Central memory CD8-positive, alpha-beta T cell (primary cell): ENCODE measurements around the gene ETF1.

ENCODE experiments used
- ATAC-seq: fragments of 150-1000 bp; cut with Tn5 transposase; replicated peaks from 2 replicates; pipeline ENCODE4 v1.10.0; 2022; ENCODE audit warnings: mild to moderate bottlenecking, moderate FRiP score, moderate number of reproducible peaks; ENCODE audit not compliant: poor library complexity, severe bottlenecking; ENCODE audit errors: extremely low read depth
- DNase-seq, 2 donors: peaks; one replicate each; pipeline ENCODE4 v3.0.0; 2021; ENCODE audit warnings: low spot score in 2 of 2
- H3K27ac Mint-ChIP-seq: one replicate; pipeline ENCODE4 v1.8.0; 2022; ENCODE audit warnings: low read depth, mild to moderate bottlenecking, moderate library complexity, mixed read lengths
- H3K27me3 Mint-ChIP-seq: one replicate; pipeline ENCODE4 v1.8.0; 2022; ENCODE audit warnings: mixed read lengths
- H3K36me3 Mint-ChIP-seq: one replicate; pipeline ENCODE4 v1.8.0; 2022; ENCODE audit warnings: mild to moderate bottlenecking, moderate library complexity, mixed read lengths; ENCODE audit not compliant: insufficient read depth
- H3K4me1 Mint-ChIP-seq: one replicate; pipeline ENCODE4 v1.8.0; 2022; ENCODE audit warnings: mixed read lengths
- H3K4me3 Mint-ChIP-seq: one replicate; pipeline ENCODE4 v1.8.0; 2022; ENCODE audit warnings: mild to moderate bottlenecking, moderate library complexity, mixed read lengths
- H3K9me3 Mint-ChIP-seq: one replicate; pipeline ENCODE4 v1.8.0; 2022; ENCODE audit warnings: mixed read lengths

The ETF1 gene

GRCh38 chr5:138458856-138459255 is 84.2 kb downstream of the ETF1 start:
- Mint-ChIP-seq H3K9me3 (no peaks in the 10 kb centered on the region), H3K4me1 (peaks cover 29% of the 10 kb centered on the region), H3K36me3 (peaks cover 11% of the 10 kb centered on the region), H3K27me3 (no peaks in the 10 kb centered on the region), H3K4me3 (peak overlapping the region; percentile 63), H3K27ac (peak overlapping the region; percentile 99)
- DNase-seq: no peak
- peak; percentile 16 for ATAC-seq

DNA sequence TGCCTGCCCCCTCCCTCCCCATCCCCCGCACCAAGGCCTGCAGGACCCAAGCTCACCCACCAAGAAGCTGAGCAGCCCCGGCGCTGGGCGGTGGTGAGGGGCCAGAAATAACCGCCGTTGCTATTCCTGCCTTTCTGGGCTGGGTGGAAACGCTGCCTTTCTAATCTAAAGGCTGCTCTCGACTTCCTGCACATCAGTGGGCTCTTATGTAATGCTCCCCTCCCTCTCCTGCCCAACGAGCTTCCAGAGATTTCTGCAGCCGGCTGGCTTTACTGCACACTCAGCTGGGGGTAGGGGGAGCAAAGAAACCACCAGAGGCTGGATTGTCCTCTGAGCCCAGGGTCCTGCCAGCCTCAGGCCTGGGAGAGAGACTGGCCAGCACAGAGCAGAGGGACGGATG is 84.7 kb downstream of the ETF1 start:
- DNase-seq (no peak), ATAC-seq (no peak)
- Mint-ChIP-seq H3K4me3 (no peak overlapping the region), H3K36me3 (peaks cover 8% of the 10 kb centered on the region), H3K27me3 (no peaks in the 10 kb centered on the region), H3K4me1 (peaks cover 29% of the 10 kb centered on the region), H3K9me3 (no peaks in the 10 kb centered on the region), H3K27ac (peak overlapping the region; percentile 99)

DNA sequence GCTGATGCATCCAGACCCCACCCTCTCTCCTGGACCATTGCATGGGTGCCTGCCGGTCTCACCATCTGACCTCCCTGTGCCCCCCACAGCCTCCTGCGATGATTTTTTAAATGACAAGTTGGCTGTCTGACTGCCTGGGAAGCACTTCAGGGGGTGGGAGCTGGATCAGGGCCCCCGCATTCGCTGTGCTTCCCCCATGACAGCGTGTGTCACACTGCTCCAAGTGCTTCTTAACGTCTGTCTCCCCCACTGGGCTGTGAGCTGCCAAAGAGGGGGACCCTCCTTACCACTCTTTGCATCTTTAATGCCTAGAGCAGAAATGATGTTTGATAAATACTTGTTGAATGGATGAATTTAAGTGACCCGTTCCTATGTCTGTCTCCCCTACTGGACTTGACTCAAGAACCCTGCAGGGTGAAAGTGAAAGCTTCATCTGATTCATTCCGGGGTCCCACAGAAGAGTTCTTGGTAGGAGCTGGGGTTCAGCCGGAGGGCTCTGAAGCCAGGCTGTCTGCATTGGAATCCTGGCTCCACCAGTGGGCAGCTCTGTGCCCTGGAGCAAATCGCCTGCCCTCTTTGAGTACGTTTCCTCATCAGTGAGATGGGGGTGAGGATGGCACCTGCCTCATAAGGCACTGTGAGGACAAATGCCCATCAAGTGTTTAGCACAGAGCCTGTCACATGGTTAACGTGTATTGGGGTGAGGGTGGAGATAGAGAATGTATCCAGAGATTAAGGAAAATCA is 85.3 kb downstream of the ETF1 start:
- H3K27ac Mint-ChIP-seq: peak overlapping the region; percentile 99
- H3K27me3 Mint-ChIP-seq: no peaks in the 10 kb centered on the region
- no peaks in the 10 kb centered on the region for H3K9me3 Mint-ChIP-seq
- H3K36me3 Mint-ChIP-seq: peaks cover 8% of the 10 kb centered on the region
- no peak overlapping the region for H3K4me3 Mint-ChIP-seq
- ATAC-seq (no peak), DNase-seq (no peak)
- H3K4me1 Mint-ChIP-seq: peaks cover 29% of the 10 kb centered on the region
